Activated naive CD8-positive, alpha-beta T cell treated with anti-CD3 and anti-CD28 coated beads, Interleukin-2, amount 50 U/mL, for 16 hours (primary cell): ENCODE data around the gene LGALS9B.
"Not testable (repeated sequence)": the region's sequence is repeated elsewhere in the genome, so short reads cannot be mapped to it uniquely, and the experiment has no call there.

Experiments used
- DNase-seq: peaks from one replicate; pipeline ENCODE4 v3.0.0-alpha.2; 2020; ENCODE audit warnings: low read depth, low spot score

The LGALS9B gene

GRCh38 chr17:20466999-20467398 lies 340 bp downstream of the LGALS9B start:
- DNase-seq, result not testable (repeated sequence)

- DNase-seq, result not testable (repeated sequence)
These were observed 786 bp downstream of the LGALS9B start for GRCh38 chr17:20466553-20466952.

DNA sequence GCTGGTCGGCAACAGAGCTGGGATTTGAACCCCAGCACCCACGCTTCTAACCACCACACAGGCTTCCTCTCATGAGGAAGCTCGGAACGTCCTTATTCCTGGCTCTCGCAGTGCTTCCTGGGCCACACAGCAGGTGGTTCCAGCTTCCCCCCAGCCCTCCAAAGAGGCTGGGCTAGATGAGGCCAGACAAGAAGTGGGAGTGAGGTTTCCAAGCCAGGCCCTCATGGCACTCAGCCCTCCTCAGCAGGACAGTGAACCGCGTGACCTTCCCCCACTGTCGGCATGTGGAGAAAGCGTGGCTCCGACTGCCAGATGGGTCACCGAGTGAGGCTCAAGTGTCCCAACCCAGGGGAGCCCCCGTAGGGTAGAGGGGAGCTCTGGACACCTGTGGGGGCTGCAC lies 1.8 kb downstream of the LGALS9B start:
- not testable (repeated sequence) for DNase-seq

DNA sequence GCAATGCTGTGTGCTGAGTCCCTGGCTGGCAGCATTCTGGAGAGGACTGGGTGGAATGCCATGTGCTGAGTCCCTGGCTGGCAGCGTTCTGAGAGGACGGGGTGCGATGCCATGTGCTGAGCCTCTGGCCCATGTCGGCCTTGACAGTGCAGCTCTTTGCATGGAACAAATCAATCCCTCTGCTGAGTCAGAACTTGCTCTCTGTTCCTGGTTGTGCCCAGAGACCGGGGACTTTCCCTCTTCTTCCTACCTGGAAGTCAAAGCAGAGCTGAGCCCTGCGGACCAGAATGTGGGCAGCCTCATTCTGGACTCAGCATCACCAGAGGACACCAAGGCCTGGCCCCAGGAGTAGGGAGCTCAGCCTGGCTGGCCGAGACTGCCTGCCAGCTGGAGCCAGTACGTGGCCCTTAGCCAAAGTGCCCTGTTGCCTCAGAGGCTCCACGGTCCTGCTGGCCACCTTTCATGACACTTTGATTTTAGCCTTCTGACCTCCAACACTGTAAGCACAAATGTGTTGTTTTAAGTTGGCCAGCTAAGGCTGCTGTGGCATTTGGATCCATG lies 2.4 kb downstream of the LGALS9B start:
- not testable (repeated sequence) for DNase-seq

DNA sequence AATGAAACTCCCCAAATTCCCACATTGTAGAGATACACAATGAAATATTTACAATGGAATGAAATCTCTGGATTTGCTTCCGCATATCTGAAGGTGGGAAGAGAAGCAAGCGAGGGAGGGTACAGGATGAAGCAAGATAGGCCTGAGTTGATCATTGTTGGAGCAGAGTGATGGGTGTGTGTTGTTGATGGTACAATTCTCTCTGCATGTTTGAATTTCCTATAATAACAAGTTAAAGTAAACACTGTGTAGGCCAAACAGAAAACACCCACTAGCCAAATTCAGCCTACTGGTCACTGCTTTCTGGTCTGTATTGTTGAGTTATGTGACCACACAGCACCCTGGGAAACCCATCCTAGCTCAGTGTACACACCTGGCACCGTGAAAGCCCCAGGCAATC lies 5.2 kb downstream of the LGALS9B start:
- not testable (repeated sequence) for DNase-seq

DNA sequence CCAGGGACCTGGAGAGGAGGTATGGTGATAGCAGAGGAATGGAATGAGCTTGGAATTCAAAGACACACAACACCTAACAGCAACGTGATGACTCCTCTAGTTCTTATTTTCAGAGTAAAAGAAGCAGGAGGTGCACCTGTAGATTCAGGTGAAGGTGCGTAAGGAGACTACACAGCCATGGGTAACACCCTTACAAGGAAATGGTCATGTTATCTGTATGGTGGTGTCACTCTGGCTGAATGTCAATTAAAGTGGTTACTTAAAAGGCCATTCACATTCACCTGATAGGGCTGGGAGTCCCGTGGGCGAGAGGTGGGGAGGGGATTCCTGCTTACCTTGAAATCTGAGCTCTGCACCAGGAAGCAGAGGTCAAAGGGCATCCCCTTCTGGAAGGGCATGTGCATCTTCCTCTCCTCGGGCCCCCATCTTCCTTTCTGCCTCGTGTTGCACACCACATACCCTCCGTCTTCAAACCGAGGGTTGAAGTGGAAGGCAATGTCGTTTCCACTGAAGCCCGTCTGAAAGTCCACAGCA lies 9.4 kb downstream of the LGALS9B start:
- DNase-seq, result not testable (repeated sequence)

- DNase-seq, result not testable (repeated sequence)
These were observed 12.2 kb downstream of the LGALS9B start for GRCh38 chr17:20455106-20455505.

GRCh38 chr17:20453820-20454434 lies 13.4 kb downstream of the LGALS9B start:
- DNase-seq, result not testable (repeated sequence)

DNA sequence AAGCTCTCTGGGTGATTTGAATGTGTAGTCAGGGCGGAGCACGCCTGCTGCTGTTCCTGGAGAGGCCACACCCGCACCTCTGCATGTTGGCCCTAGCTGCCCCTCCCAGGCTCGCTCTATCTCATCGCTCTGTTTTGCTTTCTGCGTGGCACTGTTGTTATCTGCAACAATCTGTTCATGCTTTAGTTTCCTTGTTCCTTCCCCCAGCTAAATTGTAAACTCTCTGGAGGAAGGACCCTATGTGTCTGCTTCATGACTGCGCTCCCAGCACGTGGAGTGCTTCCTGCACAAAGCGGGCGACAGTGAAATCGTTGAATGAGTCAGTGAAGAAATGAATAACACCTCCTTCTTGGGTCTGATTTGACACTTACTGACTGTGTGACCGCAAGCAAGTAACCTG lies 16.5 kb downstream of the LGALS9B start:
- DNase-seq, result not testable (repeated sequence)

DNA sequence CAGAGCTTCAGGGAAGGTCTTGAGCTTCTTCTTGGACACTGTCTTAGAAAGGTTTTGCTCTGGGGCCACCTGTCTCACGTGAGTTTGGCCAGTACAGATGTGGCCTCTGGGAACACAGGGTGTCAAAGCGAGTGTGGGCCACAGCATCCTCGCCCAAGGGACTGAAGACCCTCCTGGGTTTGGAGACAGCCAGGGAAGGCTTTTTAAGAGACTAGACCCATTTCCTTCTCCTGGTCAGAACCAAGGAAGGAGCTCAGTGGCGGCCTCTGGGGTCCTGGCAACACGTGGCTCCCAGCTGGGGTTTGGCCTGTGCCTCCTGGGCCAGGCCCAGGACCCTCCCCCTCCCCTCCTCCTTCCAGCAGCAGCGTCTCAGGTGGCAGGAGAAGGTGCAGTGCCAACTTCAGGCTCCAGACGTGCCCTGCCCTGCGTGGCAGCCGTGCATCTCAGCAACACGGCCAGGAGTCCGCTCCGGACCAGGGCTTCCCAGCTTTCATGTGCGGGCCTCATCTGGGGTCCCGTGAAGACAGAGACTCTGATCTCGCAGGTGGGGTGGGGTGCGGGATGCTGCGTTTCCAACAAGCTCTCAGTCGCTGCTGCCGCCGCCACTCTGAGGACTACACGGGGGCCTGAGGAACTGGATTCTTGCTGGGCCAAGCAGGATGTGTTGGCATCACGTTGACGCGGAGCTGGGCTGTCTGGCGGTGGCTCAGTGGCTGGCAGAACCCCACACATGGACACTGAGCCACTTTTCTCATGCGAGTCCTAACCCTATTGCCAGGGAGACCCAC lies 19.6 kb downstream of the LGALS9B start:
- DNase-seq, result not testable (repeated sequence)

- DNase-seq, result not testable (repeated sequence)
These were observed 20.4 kb downstream of the LGALS9B start for GRCh38 chr17:20446895-20447294.

DNA sequence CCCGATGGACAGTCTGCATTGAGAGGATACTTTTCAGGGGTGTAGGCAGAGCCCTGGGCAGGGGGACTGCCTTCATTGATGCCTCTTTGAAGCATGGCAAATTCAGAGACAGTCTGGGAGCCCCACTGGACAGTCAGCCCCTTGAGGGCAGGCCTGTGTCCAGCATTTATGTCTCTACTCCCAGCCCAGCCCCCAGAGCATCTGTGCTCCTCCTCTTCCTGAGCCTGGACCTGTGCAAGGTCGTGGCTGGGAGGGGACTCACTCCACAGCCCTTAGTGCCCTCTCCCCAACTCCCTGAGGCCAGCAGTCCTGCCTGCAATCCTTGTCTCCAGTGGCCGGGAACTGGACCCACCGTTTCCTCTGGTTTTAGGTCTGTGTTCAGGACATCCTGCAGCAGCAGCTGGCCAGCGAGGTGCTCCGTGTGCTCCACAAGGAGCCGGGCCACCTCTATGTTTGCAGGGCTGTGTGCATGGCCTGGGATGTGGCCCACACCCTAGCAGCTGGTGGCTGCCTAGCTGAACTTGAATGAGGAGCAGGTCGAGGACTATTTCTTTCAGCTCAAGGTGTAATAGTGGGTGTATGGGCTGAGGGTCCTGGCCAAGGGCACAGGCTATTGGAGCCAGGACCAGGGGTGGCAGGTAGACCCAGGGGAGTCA lies 22.6 kb downstream of the LGALS9B start:
- DNase-seq, result not testable (repeated sequence)

DNA sequence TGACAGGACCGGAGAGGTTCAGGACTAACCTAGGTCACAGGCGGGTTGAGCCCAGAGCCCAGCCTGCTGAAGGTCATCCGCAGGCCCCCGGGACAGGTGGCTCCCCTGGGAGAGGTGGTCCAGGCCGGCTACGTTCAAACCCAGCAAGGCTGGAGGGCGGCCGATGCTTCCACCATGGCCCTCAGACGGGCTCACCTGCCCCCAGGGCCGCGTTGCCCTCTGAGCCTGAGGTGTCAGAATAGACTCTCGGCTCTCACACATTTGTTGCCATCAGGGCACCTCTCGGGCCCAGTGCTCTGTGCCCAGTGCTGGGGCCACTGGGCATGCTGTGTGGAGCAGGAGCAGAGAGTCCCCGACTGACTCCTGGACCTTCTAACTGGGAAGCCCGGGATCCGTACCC lies 23.2 kb downstream of the LGALS9B start:
- not testable (repeated sequence) for DNase-seq

DNA sequence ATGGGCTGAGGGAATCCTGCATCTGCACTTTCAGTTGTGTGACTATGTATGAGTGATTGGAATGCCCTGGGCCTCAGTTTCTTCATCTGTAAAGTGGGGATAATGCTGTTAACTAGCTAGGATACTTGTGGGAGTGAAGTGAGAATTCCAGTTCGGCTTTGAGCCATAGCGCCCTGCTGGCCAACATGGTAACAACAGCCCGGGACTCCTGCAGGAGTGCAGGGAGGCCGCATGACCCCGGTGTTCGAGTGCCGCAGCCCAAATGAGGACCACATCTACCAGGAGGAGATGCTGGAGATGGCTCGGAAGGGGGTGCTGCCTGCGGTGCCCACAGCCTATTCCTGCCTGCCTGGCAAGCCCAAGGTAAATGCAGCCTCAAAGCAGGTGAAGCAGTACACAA lies 23.7 kb downstream of the LGALS9B start:
- DNase-seq, result not testable (repeated sequence)

DNA sequence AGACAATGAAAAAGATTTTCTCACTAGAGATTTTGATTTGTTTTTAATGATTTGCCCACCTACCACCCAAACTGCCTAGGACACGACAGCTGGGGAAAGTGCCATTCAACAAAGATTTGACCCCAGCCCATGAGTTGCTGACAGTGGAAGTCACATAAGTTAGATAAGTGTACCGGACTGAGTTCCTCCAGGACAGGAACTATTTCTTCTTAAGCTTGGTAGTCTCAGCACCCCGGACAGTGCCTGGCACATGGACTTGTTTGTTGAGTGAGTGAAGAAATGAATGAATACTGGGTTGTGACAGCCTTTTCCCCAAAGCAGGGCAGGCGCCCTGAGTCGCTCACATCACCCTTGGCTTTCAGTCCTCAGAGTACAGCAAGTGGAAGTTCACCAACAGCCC lies 26.7 kb downstream of the LGALS9B start:
- DNase-seq, result not testable (repeated sequence)

DNA sequence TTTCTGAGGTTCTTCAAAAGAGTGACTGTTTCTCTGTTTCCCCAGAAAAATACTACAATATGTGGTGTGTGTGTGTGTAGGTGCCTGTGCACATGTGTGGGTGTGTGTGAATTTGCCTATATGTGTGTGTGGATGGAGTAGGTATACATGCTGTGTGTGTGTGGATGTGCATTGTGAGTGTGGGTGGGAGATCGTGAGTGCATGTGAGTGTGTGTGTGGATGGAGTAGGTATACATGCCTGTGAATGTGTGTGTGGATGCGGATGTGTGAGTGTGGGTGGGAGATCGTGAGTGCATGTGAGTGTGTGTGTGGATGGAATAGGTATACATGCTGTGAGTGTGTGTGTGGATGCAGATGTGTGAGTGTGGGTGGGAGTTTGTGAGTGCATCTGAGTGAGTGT lies 32.2 kb downstream of the LGALS9B start:
- not testable (repeated sequence) for DNase-seq

GRCh38 chr17:20433382-20433781 lies 34.0 kb downstream of the LGALS9B start:
- DNase-seq, result not testable (repeated sequence)

DNA sequence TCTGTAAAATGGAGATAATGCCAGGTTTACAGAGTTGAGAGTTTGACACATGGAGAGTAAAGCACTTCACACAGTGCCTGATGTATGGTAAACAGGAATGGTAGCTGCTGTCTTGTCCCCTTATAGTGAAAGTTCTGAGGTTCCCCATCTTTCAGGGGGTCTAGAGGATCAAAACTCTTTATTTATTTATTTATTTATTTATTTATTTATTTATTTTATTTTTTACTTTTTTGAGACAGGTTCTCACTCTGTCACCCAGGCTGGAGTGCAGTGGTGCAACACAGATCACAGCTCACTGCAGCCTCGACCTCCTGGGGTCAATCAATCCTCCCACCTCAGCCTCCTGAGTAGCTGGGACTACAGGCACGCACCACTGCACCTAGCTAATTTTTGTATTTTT lies 40.1 kb downstream of the LGALS9B start:
- not testable (repeated sequence) for DNase-seq

DNA sequence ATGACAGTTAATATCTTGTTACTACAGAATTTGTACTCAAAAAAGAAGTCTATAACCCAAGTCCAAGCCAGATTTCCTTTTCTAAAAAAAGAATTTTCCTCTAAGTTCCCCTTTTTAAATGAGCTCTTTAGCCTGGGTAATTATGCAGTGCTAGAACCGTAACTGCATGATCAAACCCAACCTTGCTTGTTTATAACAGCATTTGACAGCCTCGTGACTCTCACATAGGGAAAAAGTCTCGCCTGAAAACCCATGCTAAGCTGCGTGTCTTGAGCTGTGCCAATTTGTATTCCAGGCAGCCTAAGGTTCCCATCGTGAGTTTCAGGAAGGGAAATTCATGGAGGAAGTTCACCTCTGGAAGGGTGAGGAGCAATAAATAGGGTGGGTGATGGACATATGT lies 44.5 kb downstream of the LGALS9B start:
- not testable (repeated sequence) for DNase-seq

DNA sequence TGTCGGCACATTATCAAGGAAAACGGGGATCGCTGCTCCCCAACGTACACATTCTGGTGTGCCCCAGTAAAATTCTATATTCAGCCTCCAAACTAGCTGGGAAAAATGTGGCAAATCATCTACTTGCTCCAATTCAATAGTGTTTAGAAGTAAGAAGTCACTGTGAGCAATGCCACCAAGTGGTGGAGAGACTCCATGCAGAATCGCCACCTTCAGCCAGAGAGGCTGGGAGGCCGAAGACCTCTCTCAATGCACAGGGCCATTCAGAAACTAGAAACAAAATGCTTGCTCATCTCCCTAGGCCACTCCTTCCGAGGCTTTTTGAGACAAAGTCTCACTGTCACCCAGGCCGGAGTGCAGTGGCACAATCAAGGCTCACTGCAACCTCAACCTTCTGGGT lies 48.5 kb downstream of the LGALS9B start:
- not testable (repeated sequence) for DNase-seq

DNA sequence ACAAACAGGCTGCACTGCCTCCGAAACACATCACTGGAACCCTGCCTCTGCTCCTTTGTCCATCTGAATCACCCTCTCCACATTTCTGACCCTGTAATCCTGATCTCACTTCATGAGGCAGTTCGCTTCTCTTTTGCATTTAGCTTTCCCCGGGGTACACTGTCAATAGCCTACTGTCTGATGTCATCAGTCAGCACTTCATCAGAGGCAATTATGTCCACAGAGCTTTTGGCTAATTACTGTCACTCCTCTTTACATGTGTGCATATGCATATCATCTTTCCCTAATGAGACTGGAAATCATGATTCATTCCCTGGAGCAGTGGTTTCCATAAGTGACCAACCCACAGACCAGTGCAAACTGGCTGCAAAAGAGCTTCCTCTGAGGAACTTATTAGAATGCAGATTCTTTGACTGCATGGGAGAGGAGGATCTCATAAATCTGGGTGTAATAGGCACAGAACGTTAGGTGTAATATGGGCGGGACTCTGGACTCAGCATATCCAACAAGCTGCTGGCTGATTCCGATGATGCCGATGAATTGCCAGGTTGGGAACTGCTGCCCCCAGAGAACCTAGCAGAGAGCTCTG lies 49.8 kb downstream of the LGALS9B start:
- not testable (repeated sequence) for DNase-seq
